Measurements from ENCODE around the gene NFATC3. TPM values are rescaled to one million over a fixed set of nuclear protein-coding genes. Genes with fewer than 3 reads are reported as not detected.

NFATC3 gene
- total RNA-seq, 2 experiments from 2014 or later, result 84.8 to 94.4 TPM

DNA sequence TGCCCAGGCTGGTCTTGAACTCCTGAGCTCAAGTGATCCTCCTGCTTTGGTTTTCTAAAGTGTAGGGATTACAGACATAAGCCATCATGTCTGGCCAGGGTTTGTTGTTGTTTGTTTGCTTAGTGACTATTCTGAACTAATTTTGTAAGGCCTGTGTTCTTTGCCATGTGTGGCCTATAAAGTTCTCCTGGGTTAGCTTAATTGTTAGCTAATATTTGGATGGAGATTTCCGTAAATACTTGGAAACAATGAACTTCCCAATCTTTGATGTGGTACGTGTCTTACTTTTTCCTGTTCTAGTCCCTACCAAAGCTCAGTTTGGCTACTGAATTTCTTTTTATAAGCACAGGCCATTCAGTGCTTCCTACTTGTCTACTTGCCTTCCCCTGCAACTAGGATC is 37.2 kb upstream of the NFATC3 start:
- Histone ChIP-seq H3K36me3 (ENCODE audit: insufficient read depth, low read length) (peaks cover 16% of the 10 kb centered on the region), H3K4me3 (ENCODE audit: low read length) (no peak overlapping the region), H3K9me3 (ENCODE audit: control insufficient read depth in 1 of 2, insufficient read depth in 1 of 2, low read length in 2 of 2) (no peaks in the 10 kb centered on the region), H3K27ac (ENCODE audit: low read depth in 1 of 2, low read length in 2 of 2) (no peak overlapping the region), H3K4me1 (ENCODE audit: insufficient read depth, low read length) (no peaks in the 10 kb centered on the region), H3K27me3 (ENCODE audit: control insufficient read depth in 1 of 2, insufficient read depth in 2 of 2, low read length in 2 of 2) (no peaks in the 10 kb centered on the region)
- POLR2A ChIA-PET, result interaction anchor here (0.8 to 1.4 kb wide), 2 partner anchors 56 to 231 kb away, joined by 3 read pairs; no protein-coding TSS in a partner anchor
- H3K4me1 Mint-ChIP-seq (ENCODE audit: low read depth), result peaks cover 5% of the 10 kb centered on the region
- DNase-seq (no peak), ATAC-seq (ENCODE audit: poor library complexity) (no peak)
- H3K36me3 Mint-ChIP-seq (ENCODE audit: low read depth), result peaks cover 47% of the 10 kb centered on the region
- no peak overlapping the region for H3K4me3 Mint-ChIP-seq
- no peak overlapping the region for H3K27ac Mint-ChIP-seq
- H3K27me3 Mint-ChIP-seq, result no peaks in the 10 kb centered on the region
- CTCF ChIA-PET, result interaction anchor here (1.5 kb wide), 1 partner anchor 232 kb away, joined by 4 read pairs; no protein-coding TSS in a partner anchor
- intact Hi-C loops (cut with DNase I, micrococcal nuclease), result loop anchor here in 1 of 2 experiments (5.0 kb wide), 1 partner anchor 531 kb away; no protein-coding TSS in a partner anchor
- H3K9me3 Mint-ChIP-seq, result no peaks in the 10 kb centered on the region
- TF ChIP-seq, protein P1, sequence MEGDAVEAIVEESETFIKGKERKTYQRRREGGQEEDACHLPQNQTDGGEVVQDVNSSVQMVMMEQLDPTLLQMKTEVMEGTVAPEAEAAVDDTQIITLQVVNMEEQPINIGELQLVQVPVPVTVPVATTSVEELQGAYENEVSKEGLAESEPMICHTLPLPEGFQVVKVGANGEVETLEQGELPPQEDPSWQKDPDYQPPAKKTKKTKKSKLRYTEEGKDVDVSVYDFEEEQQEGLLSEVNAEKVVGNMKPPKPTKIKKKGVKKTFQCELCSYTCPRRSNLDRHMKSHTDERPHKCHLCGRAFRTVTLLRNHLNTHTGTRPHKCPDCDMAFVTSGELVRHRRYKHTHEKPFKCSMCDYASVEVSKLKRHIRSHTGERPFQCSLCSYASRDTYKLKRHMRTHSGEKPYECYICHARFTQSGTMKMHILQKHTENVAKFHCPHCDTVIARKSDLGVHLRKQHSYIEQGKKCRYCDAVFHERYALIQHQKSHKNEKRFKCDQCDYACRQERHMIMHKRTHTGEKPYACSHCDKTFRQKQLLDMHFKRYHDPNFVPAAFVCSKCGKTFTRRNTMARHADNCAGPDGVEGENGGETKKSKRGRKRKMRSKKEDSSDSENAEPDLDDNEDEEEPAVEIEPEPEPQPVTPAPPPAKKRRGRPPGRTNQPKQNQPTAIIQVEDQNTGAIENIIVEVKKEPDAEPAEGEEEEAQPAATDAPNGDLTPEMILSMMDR (IDR thresholded peaks at IDR 0.05), result no peak

DNA sequence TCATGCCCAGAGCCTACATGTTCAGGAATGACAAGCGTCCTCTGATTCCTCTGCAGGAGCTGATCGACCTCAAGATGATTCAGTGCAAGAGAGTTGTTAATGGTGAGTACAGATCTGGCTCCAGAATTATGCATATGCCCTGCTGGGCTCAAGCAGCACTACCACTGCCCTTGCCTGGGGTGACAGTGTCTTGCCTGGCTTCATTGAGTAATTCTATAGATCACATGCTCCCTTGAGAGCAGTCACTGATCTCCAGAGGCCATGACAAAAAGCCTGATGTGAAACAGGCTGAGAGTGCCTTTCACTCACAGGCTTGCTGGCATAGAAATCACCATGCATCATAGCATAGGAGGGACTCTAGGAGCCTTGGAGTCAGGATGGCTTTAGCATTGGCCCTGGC is 35.7 kb upstream of the NFATC3 start:
- ChIA-PET CTCF (no interaction called here), POLR2A (no interaction called here)
- peaks cover 62% of the 10 kb centered on the region for H3K36me3 Mint-ChIP-seq (ENCODE audit: low read depth)
- no peak overlapping the region for H3K4me3 Mint-ChIP-seq
- intact Hi-C loops (cut with DNase I, micrococcal nuclease), result loop anchor here in 1 of 2 experiments (5.0 kb wide), 1 partner anchor 532 kb away; no protein-coding TSS in a partner anchor
- DNase-seq, result no peak
- Histone ChIP-seq H3K36me3 (ENCODE audit: insufficient read depth, low read length) (peaks cover 28% of the 10 kb centered on the region), H3K4me1 (ENCODE audit: insufficient read depth, low read length) (no peaks in the 10 kb centered on the region), H3K27ac (ENCODE audit: low read depth in 1 of 2, low read length in 2 of 2) (no peak overlapping the region), H3K4me3 (ENCODE audit: low read length) (no peak overlapping the region), H3K9me3 (ENCODE audit: control insufficient read depth in 1 of 2, insufficient read depth in 1 of 2, low read length in 2 of 2) (no peaks in the 10 kb centered on the region), H3K27me3 (ENCODE audit: control insufficient read depth in 1 of 2, insufficient read depth in 2 of 2, low read length in 2 of 2) (no peaks in the 10 kb centered on the region)
- H3K9me3 Mint-ChIP-seq, result no peaks in the 10 kb centered on the region
- H3K4me1 Mint-ChIP-seq (ENCODE audit: low read depth), result peaks cover 5% of the 10 kb centered on the region
- no peak overlapping the region for H3K27ac Mint-ChIP-seq
- no peaks in the 10 kb centered on the region for H3K27me3 Mint-ChIP-seq
- TF ChIP-seq, protein P1 (IDR thresholded peaks at IDR 0.05), result no peak
- ATAC-seq (ENCODE audit: poor library complexity), result no peak

DNA sequence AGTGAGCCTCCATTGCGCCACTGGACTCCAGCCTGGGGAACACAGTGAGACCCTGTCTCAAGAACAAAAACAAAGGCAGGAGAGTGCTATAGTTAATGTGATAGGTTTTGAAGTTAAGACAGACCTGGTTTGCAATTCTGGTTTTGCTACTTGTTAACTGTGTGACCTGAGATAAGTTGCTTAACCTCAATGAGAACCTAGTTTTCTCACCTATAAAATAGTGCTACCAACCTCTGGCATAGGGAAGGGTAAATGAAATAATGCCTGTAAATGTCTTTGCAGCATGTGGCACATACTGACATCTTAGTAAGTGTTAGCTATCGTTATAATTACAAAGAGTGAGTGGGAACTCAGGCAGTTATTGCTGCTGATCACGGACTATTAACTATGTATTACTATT is 29.8 kb upstream of the NFATC3 start:
- Mint-ChIP-seq H3K36me3 (ENCODE audit: low read depth) (peaks cover 81% of the 10 kb centered on the region), H3K4me1 (ENCODE audit: low read depth) (peaks cover 18% of the 10 kb centered on the region), H3K4me3 (no peak overlapping the region), H3K27me3 (no peaks in the 10 kb centered on the region), H3K9me3 (no peaks in the 10 kb centered on the region), H3K27ac (no peak overlapping the region)
- no peaks in the 10 kb centered on the region for H3K27me3 ChIP-seq (ENCODE audit: control insufficient read depth in 1 of 2, insufficient read depth in 2 of 2, low read length in 2 of 2)
- no peak for DNase-seq
- TF ChIP-seq, protein P1 (IDR thresholded peaks at IDR 0.05), result no peak
- H3K27ac ChIP-seq (ENCODE audit: low read depth in 1 of 2, low read length in 2 of 2), result no peak overlapping the region
- ATAC-seq (ENCODE audit: poor library complexity), result no peak
- ChIA-PET POLR2A (no interaction called here), CTCF (interaction anchor here (0.6 to 1.9 kb wide), 2 partner anchors 15 to 83 kb away, joined by 3 to 6 read pairs; no protein-coding TSS in a partner anchor)
- peaks cover 22% of the 10 kb centered on the region for H3K36me3 ChIP-seq (ENCODE audit: insufficient read depth, low read length)
- H3K9me3 ChIP-seq (ENCODE audit: control insufficient read depth in 1 of 2, insufficient read depth in 1 of 2, low read length in 2 of 2), result no peaks in the 10 kb centered on the region
- H3K4me3 ChIP-seq (ENCODE audit: low read length), result no peak overlapping the region
- H3K4me1 ChIP-seq (ENCODE audit: insufficient read depth, low read length), result peaks cover 12% of the 10 kb centered on the region
- intact Hi-C loops (cut with DNase I, micrococcal nuclease), result no loop called here
